ENCODE data around the gene SPATA18. TPM values are rescaled to one million over a fixed set of nuclear protein-coding genes. Genes with fewer than 3 reads are reported as not detected.

The SPATA18 gene
- total and polyA plus RNA-seq, 2 of the 13 experiments (the other 11 are each of a cell fraction or from before 2014, with no cell fraction given), result 5.7 to 13.2 TPM

DNA sequence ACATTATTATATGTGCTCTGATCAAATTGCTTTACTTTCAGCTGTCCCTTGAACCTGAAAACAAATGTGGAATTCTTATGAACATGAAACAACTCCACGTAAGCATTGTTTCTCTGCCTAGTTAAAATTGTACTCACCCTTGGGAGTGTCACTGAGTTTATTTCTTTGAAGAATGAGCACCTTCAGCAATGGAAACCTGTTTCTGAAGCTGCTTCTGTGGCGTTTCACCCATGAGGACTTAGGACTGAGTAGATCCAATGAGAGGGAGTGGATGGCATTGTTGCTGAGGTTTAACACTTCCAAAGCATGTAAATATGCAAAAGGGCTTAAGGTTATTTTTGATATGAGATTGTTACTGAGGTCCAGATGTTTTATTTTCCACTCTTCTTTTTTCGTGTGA, 34.1 kb upstream of the SPATA18 start:
- H3K4me1 ChIP-seq (ENCODE audit: insufficient read depth, low read length), result peaks cover 19% of the 10 kb centered on the region
- H3K9me3 ChIP-seq (ENCODE audit: low read length), result no peaks in the 10 kb centered on the region
- H3K79me2 ChIP-seq (ENCODE audit: insufficient read depth, low read length), result no peaks in the 10 kb centered on the region
- no peaks in the 10 kb centered on the region for H4K20me1 ChIP-seq (ENCODE audit: insufficient read depth, low read length)
- TF ChIP-seq, protein P1, sequence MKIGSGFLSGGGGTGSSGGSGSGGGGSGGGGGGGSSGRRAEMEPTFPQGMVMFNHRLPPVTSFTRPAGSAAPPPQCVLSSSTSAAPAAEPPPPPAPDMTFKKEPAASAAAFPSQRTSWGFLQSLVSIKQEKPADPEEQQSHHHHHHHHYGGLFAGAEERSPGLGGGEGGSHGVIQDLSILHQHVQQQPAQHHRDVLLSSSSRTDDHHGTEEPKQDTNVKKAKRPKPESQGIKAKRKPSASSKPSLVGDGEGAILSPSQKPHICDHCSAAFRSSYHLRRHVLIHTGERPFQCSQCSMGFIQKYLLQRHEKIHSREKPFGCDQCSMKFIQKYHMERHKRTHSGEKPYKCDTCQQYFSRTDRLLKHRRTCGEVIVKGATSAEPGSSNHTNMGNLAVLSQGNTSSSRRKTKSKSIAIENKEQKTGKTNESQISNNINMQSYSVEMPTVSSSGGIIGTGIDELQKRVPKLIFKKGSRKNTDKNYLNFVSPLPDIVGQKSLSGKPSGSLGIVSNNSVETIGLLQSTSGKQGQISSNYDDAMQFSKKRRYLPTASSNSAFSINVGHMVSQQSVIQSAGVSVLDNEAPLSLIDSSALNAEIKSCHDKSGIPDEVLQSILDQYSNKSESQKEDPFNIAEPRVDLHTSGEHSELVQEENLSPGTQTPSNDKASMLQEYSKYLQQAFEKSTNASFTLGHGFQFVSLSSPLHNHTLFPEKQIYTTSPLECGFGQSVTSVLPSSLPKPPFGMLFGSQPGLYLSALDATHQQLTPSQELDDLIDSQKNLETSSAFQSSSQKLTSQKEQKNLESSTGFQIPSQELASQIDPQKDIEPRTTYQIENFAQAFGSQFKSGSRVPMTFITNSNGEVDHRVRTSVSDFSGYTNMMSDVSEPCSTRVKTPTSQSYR (CRISPR knock-in tag; IDR thresholded peaks at IDR 0.05; ENCODE audit: borderline replicate concordance), result no peak
- no peak for TF ChIP-seq ZBTB25 (CRISPR knock-in tag; IDR thresholded peaks at IDR 0.05)
- no peak for TF ChIP-seq CREB3 (CRISPR knock-in tag; IDR thresholded peaks at IDR 0.05)
- no peak for TF ChIP-seq ZNF331 (CRISPR knock-in tag; IDR thresholded peaks at IDR 0.05)
- TF ChIP-seq NFE2 (CRISPR knock-in tag; IDR thresholded peaks at IDR 0.05), result no peak
- no TSS peak for BruUV-seq (replicated peaks)
- H3K27me3 ChIP-seq (ENCODE audit: control insufficient read depth in 1 of 2, insufficient read depth in 2 of 2, low read length in 2 of 2), result no peaks in the 10 kb centered on the region
- no peak for DNase-seq (ENCODE audit: low spot score)
- H2AFZ ChIP-seq (ENCODE audit: low read length), result no peak overlapping the region
- no peak overlapping the region for H3K4me2 ChIP-seq (ENCODE audit: low read depth, low read length)
- CTCF ChIA-PET (ENCODE audit: low intra/inter-chr PET ratio, low total read pairs), result no interaction called here
- POLR2A ChIA-PET, result no interaction called here
- no peak overlapping the region for H3K4me3 ChIP-seq (replicated peaks in 1 of 3; ENCODE audit: insufficient read depth in 1 of 3, low read depth in 2 of 3, low read length in 3 of 3)
- no peaks in the 10 kb centered on the region for H3K36me3 ChIP-seq (replicated peaks in 1 of 2; ENCODE audit: control insufficient read depth in 1 of 2, insufficient read depth in 2 of 2, low read length in 2 of 2)
- no peak overlapping the region for H3K9ac ChIP-seq (ENCODE audit: insufficient read depth, low read depth, low read length)
- intact Hi-C loops (cut with micrococcal nuclease; ENCODE audit: unreplicated experiment) (no loop called here), in situ Hi-C loops (cut with HindIII; ENCODE audit: extremely low pct_ligation_motif_present, low pct_unique_long_range_greater_than_20kb) (no loop called here)
- 55% methylated on average over 3 of the region's 3 CpGs for WGBS (ENCODE audit: low lambda C conversion rate)
- H3K27ac ChIP-seq (ENCODE audit: extremely low read length, insufficient read depth, low read length), result no peak overlapping the region
- no peak for FAIRE-seq
- no peak for ATAC-seq

All from HepG2 (cell line).